ENCODE results near the gene SLC18B1. TPM values are rescaled to one million over a fixed set of nuclear protein-coding genes. Genes with fewer than 3 reads are reported as not detected.

Gene SLC18B1
- total and polyA plus RNA-seq, 2 of the 13 experiments (the other 11 are each of a cell fraction or from before 2014, with no cell fraction given), result 11.4 to 13.8 TPM

GRCh38 chr6:132726608-132726975 lies 71.8 kb downstream of the SLC18B1 start:
- no peak for FAIRE-seq

More at GRCh38 chr6:132726608-132726975, 71.8 kb downstream of the SLC18B1 start:
- H3K9me3 ChIP-seq (ENCODE audit: low read length), result no peaks in the 10 kb centered on the region
- no peaks in the 10 kb centered on the region for H3K79me2 ChIP-seq (ENCODE audit: insufficient read depth, low read length)
- H3K36me3 ChIP-seq (replicated peaks in 1 of 2; ENCODE audit: control insufficient read depth in 1 of 2, insufficient read depth in 2 of 2, low read length in 2 of 2), result no peaks in the 10 kb centered on the region
- no TSS peak for BruUV-seq (replicated peaks)
- ChIA-PET CTCF (ENCODE audit: low intra/inter-chr PET ratio, low total read pairs) (no interaction called here), POLR2A (no interaction called here)
- no peaks in the 10 kb centered on the region for H4K20me1 ChIP-seq (ENCODE audit: insufficient read depth, low read length)
- no peak overlapping the region for H3K4me2 ChIP-seq (ENCODE audit: low read depth, low read length)
- WGBS (ENCODE audit: low lambda C conversion rate), result 70% methylated on average over 4 of the region's 4 CpGs
- H3K4me3 ChIP-seq (replicated peaks in 1 of 3; ENCODE audit: insufficient read depth in 1 of 3, low read depth in 2 of 3, low read length in 3 of 3), result no peak overlapping the region
- ATAC-seq, result no peak
- no peak for DNase-seq (ENCODE audit: low spot score)
- no peaks in the 10 kb centered on the region for H3K27me3 ChIP-seq (ENCODE audit: control insufficient read depth in 1 of 2, insufficient read depth in 2 of 2, low read length in 2 of 2)
- no peak overlapping the region for H3K27ac ChIP-seq (ENCODE audit: extremely low read length, insufficient read depth, low read length)
- H2AFZ ChIP-seq (ENCODE audit: low read length), result no peak overlapping the region
- no peak for TF ChIP-seq MIER3 (CRISPR knock-in tag; IDR thresholded peaks at IDR 0.05; ENCODE audit: borderline replicate concordance)
- no peak for TF ChIP-seq JUN (CRISPR knock-in tag; IDR thresholded peaks at IDR 0.05)
- TF ChIP-seq IKZF1 (IDR thresholded peaks at IDR 0.05), result no peak
- no peak for TF ChIP-seq ZNF30 (CRISPR knock-in tag; IDR thresholded peaks at IDR 0.05)
- no peak for TF ChIP-seq LRRFIP1 (CRISPR knock-in tag; conservative IDR thresholded peaks at IDR 0.05)
- no peak for TF ChIP-seq HOXA3 (CRISPR knock-in tag; IDR thresholded peaks at IDR 0.05)
- TF ChIP-seq, protein P1, sequence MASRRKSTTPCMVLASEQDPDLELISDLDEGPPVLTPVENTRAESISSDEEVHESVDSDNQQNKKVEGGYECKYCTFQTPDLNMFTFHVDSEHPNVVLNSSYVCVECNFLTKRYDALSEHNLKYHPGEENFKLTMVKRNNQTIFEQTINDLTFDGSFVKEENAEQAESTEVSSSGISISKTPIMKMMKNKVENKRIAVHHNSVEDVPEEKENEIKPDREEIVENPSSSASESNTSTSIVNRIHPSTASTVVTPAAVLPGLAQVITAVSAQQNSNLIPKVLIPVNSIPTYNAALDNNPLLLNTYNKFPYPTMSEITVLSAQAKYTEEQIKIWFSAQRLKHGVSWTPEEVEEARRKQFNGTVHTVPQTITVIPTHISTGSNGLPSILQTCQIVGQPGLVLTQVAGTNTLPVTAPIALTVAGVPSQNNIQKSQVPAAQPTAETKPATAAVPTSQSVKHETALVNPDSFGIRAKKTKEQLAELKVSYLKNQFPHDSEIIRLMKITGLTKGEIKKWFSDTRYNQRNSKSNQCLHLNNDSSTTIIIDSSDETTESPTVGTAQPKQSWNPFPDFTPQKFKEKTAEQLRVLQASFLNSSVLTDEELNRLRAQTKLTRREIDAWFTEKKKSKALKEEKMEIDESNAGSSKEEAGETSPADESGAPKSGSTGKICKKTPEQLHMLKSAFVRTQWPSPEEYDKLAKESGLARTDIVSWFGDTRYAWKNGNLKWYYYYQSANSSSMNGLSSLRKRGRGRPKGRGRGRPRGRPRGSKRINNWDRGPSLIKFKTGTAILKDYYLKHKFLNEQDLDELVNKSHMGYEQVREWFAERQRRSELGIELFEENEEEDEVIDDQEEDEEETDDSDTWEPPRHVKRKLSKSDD (CRISPR knock-in tag; IDR thresholded peaks at IDR 0.05; ENCODE audit: low read depth), result no peak
- TF ChIP-seq ZBTB7A (CRISPR knock-in tag; IDR thresholded peaks at IDR 0.05), result no peak
- no peak for TF ChIP-seq ZNF781 (CRISPR knock-in tag; IDR thresholded peaks at IDR 0.05; ENCODE audit: borderline replicate concordance, not compliant biosample characterization)
- no peak for TF ChIP-seq ZNF747 (CRISPR knock-in tag; IDR thresholded peaks at IDR 0.05; ENCODE audit: borderline replicate concordance)
- no peak for TF ChIP-seq ZSCAN12 (CRISPR knock-in tag; IDR thresholded peaks at IDR 0.05)
- TF ChIP-seq NR2F2 (IDR thresholded peaks at IDR 0.05; ENCODE audit: borderline replicate concordance, low read depth), result no peak
- intact Hi-C loops (cut with micrococcal nuclease; ENCODE audit: unreplicated experiment), result no loop called here
- H3K9ac ChIP-seq (ENCODE audit: insufficient read depth, low read depth, low read length), result no peak overlapping the region
- in situ Hi-C loops (cut with HindIII; ENCODE audit: extremely low pct_ligation_motif_present, low pct_unique_long_range_greater_than_20kb), result no loop called here
- peaks cover 18% of the 10 kb centered on the region for H3K4me1 ChIP-seq (ENCODE audit: insufficient read depth, low read length)

Measured in HepG2 (cell line).